Testis (tissue), 2 donors: ENCODE measurements around the gene KIF26B.

ENCODE experiments used
- CTCF ChIP-seq, 3 experiments: fragments of 450-650 bp in 2 of 3; fragments of 200-600 bp in 1 of 3; sonication (generic) in 1 of 3; IDR thresholded peaks; one replicate each; pipeline ENCODE4 v1.5.1; 2016 to 2019; ENCODE audit warnings: antibody characterized with exemption in 3 of 3, mild to moderate bottlenecking in 2 of 3, moderate library complexity in 1 of 3
- POLR2A ChIP-seq: fragments of 450-650 bp; IDR thresholded peaks from one replicate; pipeline ENCODE4 v1.6.1; 2017; ENCODE audit warnings: antibody characterized with exemption, mild to moderate bottlenecking, moderate library complexity

GRCh38 chr1:245657371-245657770 is 502.6 kb downstream of the KIF26B start:
- no peak for TF ChIP-seq CTCF (IDR thresholded peaks at IDR 0.05)
- TF ChIP-seq POLR2A: no peak
